ENCODE results near the gene GCK.
"Not testable (repeated sequence)": the region's sequence is repeated elsewhere in the genome, so short reads cannot be mapped to it uniquely, and the experiment has no call there.

DNA sequence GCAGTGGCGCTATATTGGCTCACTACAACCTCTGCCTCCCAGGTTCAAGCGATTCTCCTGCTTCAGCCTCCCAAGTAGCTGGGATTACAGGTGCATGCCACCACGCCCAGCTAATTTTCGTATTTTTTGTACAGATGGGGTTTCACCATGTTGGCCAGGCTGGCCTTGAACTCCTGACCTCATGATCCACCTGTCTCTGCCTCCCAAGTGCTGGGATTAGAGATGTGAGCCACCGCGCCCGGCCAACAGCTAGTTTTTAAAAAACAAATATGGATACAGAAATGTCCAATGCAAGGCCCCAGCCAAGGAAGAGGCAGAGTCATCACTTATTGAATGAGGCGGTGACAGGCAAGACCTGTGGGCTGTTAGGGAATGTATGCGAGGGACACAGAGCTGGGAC is 17.3 kb downstream of the GCK start:
- not testable (repeated sequence) for TF ChIP-seq CTCF (IDR thresholded peaks at IDR 0.05; ENCODE audit: borderline replicate concordance, extremely low read depth, low read length, poor library complexity, severe bottlenecking); EZH2 (IDR thresholded peaks at IDR 0.05; ENCODE audit: borderline replicate concordance, low read depth, low read length, severe bottlenecking)

All from DND-41 (cell line).